Measurements from ENCODE around the gene PRKCSH. TPM values are rescaled to one million over a fixed set of nuclear protein-coding genes. Genes with fewer than 3 reads are reported as not detected.

The PRKCSH gene
- total RNA-seq, 1 experiment from 2014 or later, result 399 TPM

DNA sequence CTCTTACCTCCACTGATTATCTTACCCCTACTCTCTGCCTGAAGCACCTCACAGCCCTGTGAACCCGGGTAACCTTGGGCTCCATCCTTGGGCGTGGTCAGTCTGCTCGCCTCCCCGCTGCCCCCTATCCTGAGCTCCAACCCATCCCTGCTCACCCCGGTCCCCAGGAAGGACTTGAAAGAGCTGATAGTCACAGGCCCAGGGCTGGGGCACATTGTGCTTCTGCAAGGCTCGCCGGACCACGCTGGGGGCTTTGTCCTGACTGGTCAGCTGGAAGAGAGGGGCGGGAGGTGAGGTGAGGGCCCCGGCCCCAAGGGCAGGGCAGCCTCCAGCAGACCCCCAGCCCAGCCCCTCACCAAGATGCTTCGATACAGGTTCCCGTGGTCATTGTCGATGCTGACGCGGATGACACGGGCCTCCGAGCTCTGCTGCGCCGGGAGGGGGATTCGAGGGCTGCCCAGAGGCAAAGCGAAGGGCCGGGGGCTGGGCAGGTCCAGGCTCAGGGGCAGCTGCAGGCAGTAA, 38.3 kb upstream of the PRKCSH start:
- ChIA-PET POLR2A (no interaction called here), CTCF (interaction anchor here (0.5 kb wide), 1 partner anchor 154 kb away, joined by 4 read pairs; no protein-coding TSS in a partner anchor)
- no TSS peak for BruUV-seq (replicated peaks)
- DNase-seq (ENCODE audit: low read depth, low spot score) (no peak), ATAC-seq (no peak)
- Histone ChIP-seq H3K4me3 (ENCODE audit: low read depth in 2 of 2, low read length in 2 of 2) (no peak overlapping the region), H3K9me3 (ENCODE audit: control insufficient read depth, insufficient read depth, low read depth, low read length) (no peaks in the 10 kb centered on the region), H3K4me1 (ENCODE audit: control insufficient read depth, insufficient read depth, low read length) (no peaks in the 10 kb centered on the region), H3K36me3 (ENCODE audit: control insufficient read depth, insufficient read depth, low read length) (no peaks in the 10 kb centered on the region), H3K27me3 (ENCODE audit: control insufficient read depth, insufficient read depth, low read length) (no peaks in the 10 kb centered on the region), H3K27ac (ENCODE audit: low read length) (no peak overlapping the region)
- intact Hi-C loops (cut with micrococcal nuclease; ENCODE audit: unreplicated experiment) (no loop called here), in situ Hi-C loops (cut with HindIII; ENCODE audit: low pct_unique_long_range_greater_than_20kb, low sequenced_read_pairs) (no loop called here)
- TF ChIP-seq POLR2AphosphoS5 (IDR thresholded peaks at IDR 0.05; ENCODE audit: low read depth, low read length) (no peak), SIN3A (IDR thresholded peaks at IDR 0.05; ENCODE audit: borderline replicate concordance, insufficient read depth, low read depth, low read length) (no peak), TCF7L2 (IDR thresholded peaks at IDR 0.05; ENCODE audit: low read depth, low read length) (no peak)
- TF ChIP-seq, protein P1, sequence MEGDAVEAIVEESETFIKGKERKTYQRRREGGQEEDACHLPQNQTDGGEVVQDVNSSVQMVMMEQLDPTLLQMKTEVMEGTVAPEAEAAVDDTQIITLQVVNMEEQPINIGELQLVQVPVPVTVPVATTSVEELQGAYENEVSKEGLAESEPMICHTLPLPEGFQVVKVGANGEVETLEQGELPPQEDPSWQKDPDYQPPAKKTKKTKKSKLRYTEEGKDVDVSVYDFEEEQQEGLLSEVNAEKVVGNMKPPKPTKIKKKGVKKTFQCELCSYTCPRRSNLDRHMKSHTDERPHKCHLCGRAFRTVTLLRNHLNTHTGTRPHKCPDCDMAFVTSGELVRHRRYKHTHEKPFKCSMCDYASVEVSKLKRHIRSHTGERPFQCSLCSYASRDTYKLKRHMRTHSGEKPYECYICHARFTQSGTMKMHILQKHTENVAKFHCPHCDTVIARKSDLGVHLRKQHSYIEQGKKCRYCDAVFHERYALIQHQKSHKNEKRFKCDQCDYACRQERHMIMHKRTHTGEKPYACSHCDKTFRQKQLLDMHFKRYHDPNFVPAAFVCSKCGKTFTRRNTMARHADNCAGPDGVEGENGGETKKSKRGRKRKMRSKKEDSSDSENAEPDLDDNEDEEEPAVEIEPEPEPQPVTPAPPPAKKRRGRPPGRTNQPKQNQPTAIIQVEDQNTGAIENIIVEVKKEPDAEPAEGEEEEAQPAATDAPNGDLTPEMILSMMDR (IDR thresholded peaks at IDR 0.05), result no peak
- TF ChIP-seq, protein P2, sequence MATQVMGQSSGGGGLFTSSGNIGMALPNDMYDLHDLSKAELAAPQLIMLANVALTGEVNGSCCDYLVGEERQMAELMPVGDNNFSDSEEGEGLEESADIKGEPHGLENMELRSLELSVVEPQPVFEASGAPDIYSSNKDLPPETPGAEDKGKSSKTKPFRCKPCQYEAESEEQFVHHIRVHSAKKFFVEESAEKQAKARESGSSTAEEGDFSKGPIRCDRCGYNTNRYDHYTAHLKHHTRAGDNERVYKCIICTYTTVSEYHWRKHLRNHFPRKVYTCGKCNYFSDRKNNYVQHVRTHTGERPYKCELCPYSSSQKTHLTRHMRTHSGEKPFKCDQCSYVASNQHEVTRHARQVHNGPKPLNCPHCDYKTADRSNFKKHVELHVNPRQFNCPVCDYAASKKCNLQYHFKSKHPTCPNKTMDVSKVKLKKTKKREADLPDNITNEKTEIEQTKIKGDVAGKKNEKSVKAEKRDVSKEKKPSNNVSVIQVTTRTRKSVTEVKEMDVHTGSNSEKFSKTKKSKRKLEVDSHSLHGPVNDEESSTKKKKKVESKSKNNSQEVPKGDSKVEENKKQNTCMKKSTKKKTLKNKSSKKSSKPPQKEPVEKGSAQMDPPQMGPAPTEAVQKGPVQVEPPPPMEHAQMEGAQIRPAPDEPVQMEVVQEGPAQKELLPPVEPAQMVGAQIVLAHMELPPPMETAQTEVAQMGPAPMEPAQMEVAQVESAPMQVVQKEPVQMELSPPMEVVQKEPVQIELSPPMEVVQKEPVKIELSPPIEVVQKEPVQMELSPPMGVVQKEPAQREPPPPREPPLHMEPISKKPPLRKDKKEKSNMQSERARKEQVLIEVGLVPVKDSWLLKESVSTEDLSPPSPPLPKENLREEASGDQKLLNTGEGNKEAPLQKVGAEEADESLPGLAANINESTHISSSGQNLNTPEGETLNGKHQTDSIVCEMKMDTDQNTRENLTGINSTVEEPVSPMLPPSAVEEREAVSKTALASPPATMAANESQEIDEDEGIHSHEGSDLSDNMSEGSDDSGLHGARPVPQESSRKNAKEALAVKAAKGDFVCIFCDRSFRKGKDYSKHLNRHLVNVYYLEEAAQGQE (IDR thresholded peaks at IDR 0.05; ENCODE audit: insufficient read depth in 1 of 2, low read depth in 2 of 2, low read length in 1 of 2), result no peak

DNA sequence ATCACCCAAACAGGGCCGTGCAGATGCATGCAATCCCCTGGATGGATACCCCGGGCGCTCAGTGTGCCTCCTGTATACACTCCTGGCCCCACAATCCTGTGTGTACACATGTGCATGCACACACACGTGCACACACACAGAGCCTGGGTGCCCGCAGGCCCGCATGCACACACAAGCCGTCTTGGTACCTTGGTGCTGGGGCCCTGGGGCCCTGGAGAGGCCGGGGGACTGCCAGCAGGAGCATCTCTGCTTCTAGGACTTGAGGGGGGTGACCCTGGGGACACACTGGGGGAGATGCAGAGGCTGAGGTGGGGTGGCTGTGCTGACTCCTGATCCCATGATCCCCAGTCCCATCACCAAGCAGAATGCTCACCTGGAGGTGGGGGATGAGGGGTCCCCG, 35.8 kb upstream of the PRKCSH start:
- no peaks in the 10 kb centered on the region for H3K9me3 ChIP-seq (ENCODE audit: control insufficient read depth, insufficient read depth, low read depth, low read length)
- H3K27me3 ChIP-seq (ENCODE audit: control insufficient read depth, insufficient read depth, low read length), result no peaks in the 10 kb centered on the region
- ChIA-PET CTCF (no interaction called here), POLR2A (no interaction called here)
- H3K27ac ChIP-seq (ENCODE audit: low read length), result no peak overlapping the region
- no peaks in the 10 kb centered on the region for H3K4me1 ChIP-seq (ENCODE audit: control insufficient read depth, insufficient read depth, low read length)
- no peak overlapping the region for H3K4me3 ChIP-seq (ENCODE audit: low read depth in 2 of 2, low read length in 2 of 2)
- DNase-seq (ENCODE audit: low read depth, low spot score) (no peak), ATAC-seq (no peak)
- TF ChIP-seq TCF7L2 (IDR thresholded peaks at IDR 0.05; ENCODE audit: low read depth, low read length) (no peak), SIN3A (IDR thresholded peaks at IDR 0.05; ENCODE audit: borderline replicate concordance, insufficient read depth, low read depth, low read length) (no peak), POLR2AphosphoS5 (IDR thresholded peaks at IDR 0.05; ENCODE audit: low read depth, low read length) (no peak)
- TF ChIP-seq, protein P2 (IDR thresholded peaks at IDR 0.05; ENCODE audit: insufficient read depth in 1 of 2, low read depth in 2 of 2, low read length in 1 of 2), result no peak
- TF ChIP-seq, protein P1 (IDR thresholded peaks at IDR 0.05), result no peak
- no TSS peak for BruUV-seq (replicated peaks)
- intact Hi-C loops (cut with micrococcal nuclease; ENCODE audit: unreplicated experiment), result no loop called here
- no peaks in the 10 kb centered on the region for H3K36me3 ChIP-seq (ENCODE audit: control insufficient read depth, insufficient read depth, low read length)
- in situ Hi-C loops (cut with HindIII; ENCODE audit: low pct_unique_long_range_greater_than_20kb, low sequenced_read_pairs), result no loop called here

Measured in Panc1 (cell line).